Stimulated activated CD8-positive, alpha-beta memory T cell treated with anti-CD3 and anti-CD28 coated beads, Interleukin-7, amount 100 ng/mL, for 48 hours (primary cell): ENCODE measurements around the gene ANKRD11.
A peak's percentile ranks its signal among the peaks of the same experiment; 100 is the strongest.
"Not testable (repeated sequence)": the region's sequence is repeated elsewhere in the genome, so short reads cannot be mapped to it uniquely, and the experiment has no call there.

Experiments used
- DNase-seq, 2 donors: peaks; one replicate each; pipeline ENCODE4 v3.0.0-alpha.2; 2020; ENCODE audit warnings: low read depth in 1 of 2; ENCODE audit errors: extremely low read depth in 1 of 2

The ANKRD11 gene

GRCh38 chr16:89318871-89319630 lies 171.3 kb downstream of the ANKRD11 start:
- DNase-seq: no peak

- DNase-seq: no peak
Observed at GRCh38 chr16:89318430-89318758, 172.0 kb downstream of the ANKRD11 start.

GRCh38 chr16:89317729-89318429 lies 172.5 kb downstream of the ANKRD11 start:
- no peak for DNase-seq

- DNase-seq: no peak
Observed at GRCh38 chr16:89317101-89317671, 173.2 kb downstream of the ANKRD11 start.

- no peak for DNase-seq
Observed at GRCh38 chr16:89316701-89317100, 173.7 kb downstream of the ANKRD11 start.

GRCh38 chr16:89315791-89316581 lies 174.4 kb downstream of the ANKRD11 start:
- peak; percentile 62 to 68 for DNase-seq

GRCh38 chr16:89315271-89315670 lies 175.1 kb downstream of the ANKRD11 start:
- no peak for DNase-seq

GRCh38 chr16:89314854-89315253 lies 175.5 kb downstream of the ANKRD11 start:
- no peak for DNase-seq

GRCh38 chr16:89314357-89314756 lies 176.0 kb downstream of the ANKRD11 start:
- DNase-seq: no peak

- no peak for DNase-seq
Observed at GRCh38 chr16:89313583-89313982, 176.8 kb downstream of the ANKRD11 start.

GRCh38 chr16:89312598-89313299 lies 177.6 kb downstream of the ANKRD11 start:
- no peak for DNase-seq

- DNase-seq: no peak
Observed at GRCh38 chr16:89312194-89312593, 178.2 kb downstream of the ANKRD11 start.

- DNase-seq: no peak
Observed at GRCh38 chr16:89311636-89312035, 178.7 kb downstream of the ANKRD11 start.

GRCh38 chr16:89309438-89310122 lies 180.8 kb downstream of the ANKRD11 start:
- DNase-seq: no peak

- DNase-seq: no peak
Observed at GRCh38 chr16:89308391-89309333, 181.7 kb downstream of the ANKRD11 start.

GRCh38 chr16:89307421-89307805 lies 182.9 kb downstream of the ANKRD11 start:
- no peak for DNase-seq

GRCh38 chr16:89306457-89307420 lies 183.6 kb downstream of the ANKRD11 start:
- DNase-seq: not testable (repeated sequence)
